ENCODE measurements around the gene UBXN7.

- TF ChIP-seq POLR2A (IDR thresholded peaks at IDR 0.05), result no peak
- no peak for TF ChIP-seq CTCF (IDR thresholded peaks at IDR 0.05)
Measured at GRCh38 chr3:196315821-196316220, 116.4 kb downstream of the UBXN7 start.
